CD4-positive, alpha-beta T cell (primary cell): ENCODE measurements around the gene CFAP100. TPM values are rescaled to one million over a fixed set of nuclear protein-coding genes. Genes with fewer than 3 reads are reported as not detected.

Source experiments
- ATAC-seq: fragments of 200-7000 bp; cut with Tn5 transposase; one replicate; pipeline ENCODE4 v1.10.0; 2022; ENCODE audit warnings: mild to moderate bottlenecking; ENCODE audit not compliant: poor library complexity
- CTCF ChIA-PET: fragments of 350-600 bp; sonication (Branson Sonifier 250); formaldehyde crosslinking; loops from one replicate; lab custom pipeline; 2021; ENCODE audit warnings: antibody characterized with exemption, inconsistent platforms; lab: Charles Lee
- POLR2A ChIA-PET: fragments of 350-600 bp; sonication (Branson Sonifier 250); formaldehyde crosslinking; loops from one replicate; lab custom pipeline; 2021; ENCODE audit warnings: antibody characterized with exemption, inconsistent platforms; lab: Charles Lee
- DNase-seq, 14 experiments: peaks; one replicate each; pipeline ENCODE4 v3.0.0-alpha.2; 2013 to 2020; ENCODE audit warnings: mixed read lengths in 2 of 14
- H3K27ac ChIP-seq, 2 donors: one replicate each; pipeline versions ENCODE4 v1.5.1 to v1.7.0; 2013; ENCODE audit warnings: low read length in 2 of 2, low read depth in 1 of 2, mild to moderate bottlenecking in 1 of 2
- H3K27me3 ChIP-seq, 2 experiments: 1 replicate in 1 of 2; 2 replicates in 1 of 2; pipeline versions ENCODE4 v1.6.1 to v1.7.0; 2013; ENCODE audit warnings: low read length in 2 of 2, control low read depth in 1 of 2, mild to moderate bottlenecking in 1 of 2, moderate library complexity in 1 of 2; ENCODE audit not compliant: insufficient read depth in 2 of 2, control insufficient read depth in 1 of 2
- H3K36me3 ChIP-seq: one replicate; pipeline ENCODE4 v1.6.1; 2013; ENCODE audit warnings: low read length, control low read depth; ENCODE audit not compliant: insufficient read depth
- H3K4me1 ChIP-seq: one replicate; pipeline ENCODE4 v1.6.1; 2013; ENCODE audit warnings: low read length, control low read depth; ENCODE audit not compliant: insufficient read depth
- H3K4me3 ChIP-seq: one replicate; pipeline ENCODE4 v1.5.1; 2013; ENCODE audit warnings: mild to moderate bottlenecking, low read length, moderate library complexity
- H3K9me3 ChIP-seq, 2 experiments: 1 replicate in 1 of 2; 2 replicates in 1 of 2; pipeline versions ENCODE4 v1.6.1 to v1.7.0; 2013; ENCODE audit warnings: low read length in 2 of 2, mild to moderate bottlenecking in 2 of 2, control low read depth in 1 of 2, moderate library complexity in 1 of 2; ENCODE audit not compliant: control insufficient read depth in 1 of 2, insufficient read depth in 1 of 2
- H3K27ac Mint-ChIP-seq: one replicate; pipeline ENCODE4 v1.8.0; 2020; ENCODE audit warnings: mixed read lengths
- H3K27me3 Mint-ChIP-seq: one replicate; pipeline ENCODE4 v1.8.0; 2021; ENCODE audit warnings: mixed read lengths
- H3K36me3 Mint-ChIP-seq: one replicate; pipeline ENCODE4 v1.8.0; 2021; ENCODE audit warnings: low read depth, mixed read lengths
- H3K4me1 Mint-ChIP-seq: one replicate; pipeline ENCODE4 v1.8.0; 2021; ENCODE audit warnings: low read depth, mixed read lengths
- H3K4me3 Mint-ChIP-seq: one replicate; pipeline ENCODE4 v1.8.0; 2020; ENCODE audit warnings: mild to moderate bottlenecking, mixed read lengths
- H3K9me3 Mint-ChIP-seq: one replicate; pipeline ENCODE4 v1.8.0; 2020; ENCODE audit warnings: mixed read lengths
- CTCF ChIP-seq: fragments of 200-600 bp; IDR thresholded peaks from one replicate; pipeline ENCODE4 v1.8.0; 2022; ENCODE audit warnings: antibody characterized with exemption, mild to moderate bottlenecking
- intact Hi-C, 2 experiments: fragments of 100-400 bp; cut with DNase I in 1 of 2; cut with micrococcal nuclease in 1 of 2; formaldehyde crosslinking; loops; one replicate each; pipeline versions ENCODE4 v1.15.1 to v1.9.0; 2023 to 2025; cut with DNase I, micrococcal nuclease
- total RNA-seq, 174 experiments: library from RNA in 2 of 174; stranded (reverse) in 2 of 174; gene quantifications; one replicate each; pipeline ENCODE4 v1.2.3 and lab custom pipeline; 2021 to 2026

The CFAP100 gene
- total RNA-seq, 2 experiments from 2014 or later: not detected

DNA sequence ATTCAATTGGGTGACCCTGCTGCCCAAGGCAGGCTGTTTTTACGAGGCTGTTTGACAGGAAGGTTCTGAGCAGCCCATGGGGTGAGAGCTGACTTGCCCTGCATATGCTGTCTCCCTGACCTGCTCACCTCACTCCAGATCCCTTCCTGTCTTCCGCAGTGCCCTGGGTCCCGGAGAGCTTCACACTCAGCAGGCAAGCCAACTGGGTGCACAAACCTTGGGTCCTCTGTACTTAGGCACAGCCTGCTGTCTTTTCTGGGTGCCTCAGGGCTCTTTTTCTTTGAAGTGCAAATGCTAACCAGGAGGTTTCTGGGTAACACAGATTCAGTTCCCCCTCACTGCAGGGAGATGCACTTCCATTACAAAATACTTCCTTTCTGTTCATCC, 48.1 kb downstream of the CFAP100 start:
- Histone ChIP-seq H3K4me1 (no peaks in the 10 kb centered on the region), H3K9me3 (no peaks in the 10 kb centered on the region), H3K27me3 (no peaks in the 10 kb centered on the region), H3K27ac (no peak overlapping the region), H3K4me3 (no peak overlapping the region), H3K36me3 (peaks cover 45% of the 10 kb centered on the region)
- DNase-seq (peak in 1 of 14 experiments; percentile 1), ATAC-seq (no peak)
- Mint-ChIP-seq H3K27me3 (no peaks in the 10 kb centered on the region), H3K9me3 (no peaks in the 10 kb centered on the region), H3K4me3 (no peak overlapping the region), H3K27ac (no peak overlapping the region), H3K36me3 (peaks cover 61% of the 10 kb centered on the region), H3K4me1 (no peaks in the 10 kb centered on the region)
- ChIA-PET CTCF (no interaction called here), POLR2A (no interaction called here)
- intact Hi-C loops: no loop called here
- TF ChIP-seq CTCF: no peak

DNA sequence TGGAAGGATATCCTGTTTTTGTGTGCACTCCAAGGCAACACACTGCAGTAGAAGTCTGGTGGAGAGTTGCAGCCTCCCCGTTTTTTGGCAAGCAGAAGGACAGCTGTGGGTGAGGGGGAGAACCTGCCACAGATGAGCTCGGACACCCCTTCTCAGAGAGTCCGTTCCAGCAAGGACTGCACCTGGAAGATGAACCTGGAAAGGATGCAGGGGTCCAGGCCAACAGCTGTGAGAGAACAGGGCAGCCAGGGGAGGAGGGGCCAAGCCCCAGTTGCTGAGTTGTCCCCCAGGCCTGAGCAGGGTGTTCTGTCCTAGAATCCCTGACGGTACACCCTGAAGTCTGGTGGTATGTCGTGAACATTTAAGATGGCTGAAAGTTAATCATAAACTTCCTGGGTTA, 50.8 kb downstream of the CFAP100 start:
- Histone ChIP-seq H3K4me1 (no peaks in the 10 kb centered on the region), H3K36me3 (peaks cover 48% of the 10 kb centered on the region), H3K4me3 (no peak overlapping the region), H3K27me3 (no peaks in the 10 kb centered on the region), H3K9me3 (no peaks in the 10 kb centered on the region), H3K27ac (no peak overlapping the region)
- no peak overlapping the region for H3K4me3 Mint-ChIP-seq
- H3K36me3 Mint-ChIP-seq: peaks cover 61% of the 10 kb centered on the region
- peak in 1 of 14 experiments; percentile 2 for DNase-seq
- intact Hi-C loops: no loop called here
- TF ChIP-seq CTCF: no peak
- no peaks in the 10 kb centered on the region for H3K27me3 Mint-ChIP-seq
- POLR2A ChIA-PET: no interaction called here
- no peaks in the 10 kb centered on the region for H3K9me3 Mint-ChIP-seq
- H3K4me1 Mint-ChIP-seq: no peaks in the 10 kb centered on the region
- ATAC-seq: no peak
- H3K27ac Mint-ChIP-seq: no peak overlapping the region
- CTCF ChIA-PET: no interaction called here

DNA sequence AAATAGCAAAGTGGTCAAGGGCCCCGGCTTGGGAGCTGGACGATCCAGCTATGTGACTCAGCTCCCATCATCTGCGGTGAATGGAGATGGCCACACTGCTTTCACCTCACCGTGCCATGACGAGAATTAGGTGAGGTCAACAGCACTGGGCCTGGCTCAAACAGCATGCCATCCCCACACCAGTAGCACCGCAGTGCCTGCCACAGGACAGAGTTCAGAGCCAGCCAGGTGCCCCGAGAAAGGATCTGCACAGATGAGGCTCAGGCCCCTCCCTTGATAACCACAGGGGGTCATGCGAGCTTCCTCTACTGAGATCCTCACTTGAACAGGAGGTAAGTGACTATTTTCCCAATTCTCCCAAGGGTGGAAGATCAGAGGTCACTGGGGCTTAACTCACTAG, 51.6 kb downstream of the CFAP100 start:
- ATAC-seq (no peak), DNase-seq (peak in 1 of 14 experiments; percentile 31)
- H3K4me3 Mint-ChIP-seq: no peak overlapping the region
- H3K4me3 ChIP-seq: no peak overlapping the region
- intact Hi-C loops: no loop called here
- POLR2A ChIA-PET: no interaction called here
- no peaks in the 10 kb centered on the region for H3K9me3 Mint-ChIP-seq
- CTCF ChIA-PET: no interaction called here
- H3K27me3 Mint-ChIP-seq: no peaks in the 10 kb centered on the region
- H3K27me3 ChIP-seq: no peaks in the 10 kb centered on the region
- H3K36me3 Mint-ChIP-seq: peaks cover 61% of the 10 kb centered on the region
- H3K36me3 ChIP-seq: peaks cover 46% of the 10 kb centered on the region
- H3K27ac Mint-ChIP-seq: no peak overlapping the region
- no peaks in the 10 kb centered on the region for H3K4me1 ChIP-seq
- H3K27ac ChIP-seq: no peak overlapping the region
- no peaks in the 10 kb centered on the region for H3K9me3 ChIP-seq
- TF ChIP-seq CTCF: no peak
- H3K4me1 Mint-ChIP-seq: no peaks in the 10 kb centered on the region
